Erythroblast (primary cell): ENCODE results near the gene ATF7IP.

Source experiments
- GATA1 ChIP-seq: IDR thresholded peaks from 2 replicates; pipeline ENCODE4 v1.6.1; 2011; ENCODE audit warnings: low read depth, mild to moderate bottlenecking, control low read depth, low read length, moderate library complexity
- POLR2A ChIP-seq: IDR thresholded peaks from 2 replicates; pipeline ENCODE4 v1.6.1; 2011; ENCODE audit warnings: mild to moderate bottlenecking, low read length

DNA sequence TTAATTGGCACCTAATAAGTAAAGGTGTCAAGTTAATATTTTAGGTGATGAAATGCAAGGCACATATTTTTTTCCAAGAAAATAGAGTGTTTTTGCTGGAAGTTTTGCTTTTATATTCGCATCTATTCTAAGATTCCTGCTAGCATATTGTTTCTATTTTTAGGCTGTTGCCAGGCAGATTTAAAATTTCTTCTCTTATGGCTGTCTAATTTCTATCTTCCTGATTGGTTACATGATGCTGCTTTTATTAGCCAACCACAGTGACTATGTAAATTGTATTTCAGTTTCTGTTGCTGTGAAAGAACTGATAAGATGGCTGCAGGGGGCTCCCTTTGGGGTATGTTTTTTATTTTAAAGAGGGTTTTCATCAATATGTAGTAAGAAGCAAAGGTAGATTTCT lies 42.7 kb downstream of the ATF7IP start:
- no peak for TF ChIP-seq POLR2A
- no peak for TF ChIP-seq GATA1
